GM19397 (cell line): ENCODE data around the gene FIGLA.

Source experiments
- ATAC-seq: cut with Tn5 transposase; IDR thresholded peaks from one replicate; pipeline ENCODE4 v1.9.1; 2021; ENCODE audit warnings: mild to moderate bottlenecking, moderate library complexity; ENCODE audit not compliant: unreplicated experiment

Gene FIGLA

DNA sequence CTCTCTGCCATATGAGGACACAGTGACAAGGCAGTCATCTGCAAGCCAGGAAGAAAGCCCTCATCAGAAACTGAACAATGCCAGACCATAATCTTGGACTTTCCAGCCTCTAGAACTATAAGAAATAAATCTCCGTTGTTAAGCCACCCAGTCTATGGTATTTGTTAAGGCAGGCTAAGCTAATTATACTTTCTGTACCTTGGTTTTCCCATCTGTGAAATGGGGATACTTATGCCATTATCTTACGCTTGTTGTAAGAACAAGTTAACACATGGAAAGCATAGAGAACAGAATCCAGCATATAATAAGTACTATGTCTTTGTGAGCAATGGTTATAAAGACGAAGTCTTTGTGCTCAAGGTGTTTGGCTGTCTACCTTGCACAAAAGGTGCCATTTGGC, 14.2 kb downstream of the FIGLA start:
- no peak for ATAC-seq

DNA sequence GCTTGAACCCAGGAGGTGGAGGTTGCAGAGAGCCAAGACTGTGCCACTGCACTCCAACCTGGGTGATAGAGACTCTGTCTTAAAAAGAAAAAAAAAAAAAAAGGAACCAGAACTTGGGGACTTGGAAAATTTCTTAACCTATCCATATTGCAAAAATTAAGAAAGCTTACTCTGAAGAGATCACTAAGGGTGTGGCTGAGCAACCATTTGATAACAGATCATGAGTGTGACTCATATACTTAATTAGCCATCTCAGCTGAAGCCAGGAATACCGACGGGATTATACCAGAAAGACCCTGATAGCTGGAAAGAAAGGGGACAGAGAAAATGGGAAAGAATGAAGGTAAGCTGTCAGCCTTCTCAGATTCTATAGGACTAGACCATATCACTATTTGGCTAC, 15.3 kb downstream of the FIGLA start:
- ATAC-seq, result no peak

DNA sequence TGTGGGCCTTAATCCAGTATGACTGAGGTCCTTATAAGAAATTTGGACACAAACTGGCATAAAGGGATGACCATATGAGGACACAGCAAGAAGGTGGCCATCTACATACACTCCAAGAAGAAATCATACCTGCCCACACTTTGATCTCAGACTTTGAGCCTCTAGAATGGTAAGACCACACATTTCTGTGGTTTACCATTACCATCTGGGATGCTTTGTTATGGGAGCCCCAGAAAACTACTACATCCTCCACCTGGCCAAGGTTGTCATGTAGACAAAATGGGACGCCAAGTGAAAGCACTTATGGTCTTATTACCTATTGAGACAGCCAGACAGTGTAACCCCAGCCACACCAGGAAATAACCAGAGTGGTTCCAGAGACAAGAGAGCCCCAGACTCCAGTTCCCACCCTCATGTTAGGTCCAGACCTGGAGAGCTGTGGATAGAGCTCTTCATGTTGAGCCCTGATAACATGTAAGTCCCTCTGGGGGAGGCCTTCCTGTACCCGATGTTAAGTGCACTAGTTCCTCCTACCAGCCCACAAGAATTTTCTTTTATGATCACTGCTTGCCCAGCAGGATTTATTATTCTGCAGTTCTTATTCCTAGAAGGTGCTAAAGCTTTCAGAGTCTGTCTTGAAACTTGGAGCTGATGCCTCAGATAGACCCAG, 17.8 kb downstream of the FIGLA start:
- ATAC-seq, result no peak

DNA sequence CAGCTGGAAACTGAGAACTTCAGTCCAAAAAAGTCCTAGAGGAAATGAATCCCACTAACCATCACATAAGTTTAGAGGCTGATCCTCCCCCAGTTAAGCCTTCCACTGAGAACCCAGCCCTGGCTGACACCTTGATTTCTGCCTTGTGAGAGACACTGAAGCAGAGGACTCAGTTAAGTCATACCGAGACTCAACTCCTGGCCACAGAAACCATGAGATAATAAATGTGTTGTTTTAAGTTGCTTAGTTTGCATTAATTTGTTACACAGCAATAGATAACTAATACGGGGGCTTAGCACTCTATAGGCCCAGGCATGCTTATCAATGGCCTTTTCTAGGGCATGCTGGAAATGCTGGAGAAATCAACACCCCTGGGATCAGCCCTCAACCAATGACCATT, 19.0 kb downstream of the FIGLA start:
- no peak for ATAC-seq

DNA sequence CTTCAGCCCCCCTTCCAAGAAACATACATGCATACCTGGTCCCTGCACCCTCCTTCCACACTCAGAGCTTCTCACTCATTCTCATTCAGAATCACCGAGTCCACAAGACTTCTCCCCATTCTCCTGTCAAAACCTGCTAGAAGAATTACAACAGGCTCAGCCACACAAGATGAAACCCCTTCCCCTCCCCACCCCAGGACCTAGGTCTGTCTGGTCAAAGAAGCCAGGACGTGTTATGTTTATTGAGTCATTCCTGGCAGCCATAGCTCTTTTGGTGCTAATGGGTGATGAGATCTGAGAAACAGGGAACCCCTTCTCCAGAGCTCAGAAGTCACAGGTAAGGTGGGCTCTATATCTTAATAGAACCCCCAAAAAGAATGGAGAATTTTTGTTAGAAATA, 21.0 kb downstream of the FIGLA start:
- ATAC-seq, result no peak

DNA sequence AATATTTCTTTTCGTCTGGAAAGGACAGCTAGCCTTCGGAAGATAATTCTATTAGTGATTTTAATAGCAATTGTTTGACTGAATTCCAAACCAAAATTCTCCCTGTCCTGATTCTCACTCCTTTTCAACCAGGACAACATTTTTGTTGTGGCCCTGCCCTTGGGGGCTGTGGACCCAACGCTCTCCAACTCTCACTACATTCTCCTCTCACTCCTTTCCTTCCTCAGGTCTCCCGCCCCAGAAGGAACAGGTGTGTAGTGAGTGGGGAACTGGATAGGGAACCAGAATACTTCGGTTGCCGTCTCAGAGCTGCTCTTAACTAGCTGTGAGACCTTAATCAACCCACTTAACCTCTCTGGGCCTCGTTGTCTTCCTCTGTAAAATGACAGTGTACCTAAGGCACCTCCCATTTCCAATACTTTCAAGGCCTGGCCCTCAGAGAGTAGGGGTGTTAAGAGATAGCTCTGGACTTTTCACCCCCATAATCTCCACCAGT, 21.8 kb downstream of the FIGLA start:
- no peak for ATAC-seq

DNA sequence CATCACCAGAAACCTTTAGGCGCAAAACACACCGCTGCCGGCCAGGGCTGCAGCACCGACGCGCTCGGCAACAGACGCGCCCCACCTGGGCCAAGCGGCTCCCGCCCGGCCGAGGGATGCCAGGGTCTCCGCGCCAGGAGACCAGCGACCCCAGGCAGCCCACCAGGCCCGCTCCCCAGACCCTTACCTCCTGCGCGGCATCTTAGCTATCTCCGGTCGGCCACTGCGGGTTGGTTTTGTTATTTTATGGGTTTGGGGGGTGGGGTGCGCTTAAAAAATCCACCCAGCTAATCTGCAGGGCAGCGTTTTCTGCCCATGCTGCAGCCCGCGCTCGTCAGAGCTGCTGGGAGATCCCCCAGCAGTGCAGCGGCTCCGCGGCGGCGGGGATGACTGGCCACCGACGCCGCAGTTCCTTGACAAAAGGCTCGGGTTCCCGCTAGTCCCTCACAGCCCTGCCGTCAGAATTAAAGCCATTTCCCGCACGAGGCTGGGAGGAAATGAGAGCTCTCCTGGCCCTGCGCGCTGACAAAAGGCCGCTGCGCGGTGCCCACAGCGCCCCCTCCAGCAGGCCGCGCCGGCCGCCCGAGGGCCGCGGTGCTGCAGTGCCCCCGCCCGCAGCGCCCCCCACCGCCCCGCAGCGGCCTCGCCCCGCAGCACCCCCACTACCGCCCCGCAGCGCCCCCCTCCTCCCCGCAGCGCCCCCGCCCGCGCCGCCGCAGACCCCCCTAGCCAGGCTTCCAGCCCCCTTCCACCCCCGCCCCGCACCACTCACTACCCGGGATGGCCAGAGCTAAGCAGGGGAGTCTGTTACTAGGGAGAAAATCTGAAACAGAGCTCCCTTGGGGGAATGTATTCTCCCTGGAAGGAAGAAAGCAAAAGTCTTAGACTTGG, 22.5 kb downstream of the FIGLA start, which contains the start of gene ADD2:
Gene ADD2, minus strand, starts transcription at position 502 of the 891 bp plus-strand sequence. CDS start 61,792 bp downstream, outside the sequence.
- ATAC-seq, result no peak

DNA sequence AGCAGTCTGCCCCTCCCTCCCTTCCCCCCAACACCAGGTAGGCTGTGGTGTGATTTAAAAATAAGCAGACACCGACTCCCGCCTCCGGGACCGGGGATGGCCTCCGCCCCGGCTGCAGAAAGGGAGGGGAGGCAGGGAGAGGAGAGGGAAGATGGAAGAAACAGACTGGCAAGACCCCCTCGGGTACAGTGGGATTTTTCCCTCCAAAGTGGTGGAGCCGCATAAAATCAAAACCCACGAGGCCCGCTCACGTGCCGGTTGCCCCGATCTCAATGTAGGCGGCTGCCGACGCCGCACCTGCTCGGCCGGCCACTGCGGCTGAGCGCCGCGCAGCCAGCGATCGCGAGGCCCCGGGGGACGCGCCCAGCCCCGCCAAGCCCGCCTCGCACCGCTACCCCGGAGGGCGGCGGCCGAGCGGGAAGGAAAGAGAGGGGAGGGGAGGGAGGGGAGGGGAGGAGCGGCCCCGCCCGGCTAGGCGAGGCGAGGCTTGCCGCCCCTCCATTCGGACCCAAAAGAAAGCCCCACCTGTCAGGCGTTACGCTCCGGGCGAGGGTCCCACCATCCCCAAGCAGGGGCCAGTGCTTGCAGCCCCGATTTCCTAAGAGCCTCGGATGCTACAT, 23.3 kb downstream of the FIGLA start:
- ATAC-seq, result no peak

DNA sequence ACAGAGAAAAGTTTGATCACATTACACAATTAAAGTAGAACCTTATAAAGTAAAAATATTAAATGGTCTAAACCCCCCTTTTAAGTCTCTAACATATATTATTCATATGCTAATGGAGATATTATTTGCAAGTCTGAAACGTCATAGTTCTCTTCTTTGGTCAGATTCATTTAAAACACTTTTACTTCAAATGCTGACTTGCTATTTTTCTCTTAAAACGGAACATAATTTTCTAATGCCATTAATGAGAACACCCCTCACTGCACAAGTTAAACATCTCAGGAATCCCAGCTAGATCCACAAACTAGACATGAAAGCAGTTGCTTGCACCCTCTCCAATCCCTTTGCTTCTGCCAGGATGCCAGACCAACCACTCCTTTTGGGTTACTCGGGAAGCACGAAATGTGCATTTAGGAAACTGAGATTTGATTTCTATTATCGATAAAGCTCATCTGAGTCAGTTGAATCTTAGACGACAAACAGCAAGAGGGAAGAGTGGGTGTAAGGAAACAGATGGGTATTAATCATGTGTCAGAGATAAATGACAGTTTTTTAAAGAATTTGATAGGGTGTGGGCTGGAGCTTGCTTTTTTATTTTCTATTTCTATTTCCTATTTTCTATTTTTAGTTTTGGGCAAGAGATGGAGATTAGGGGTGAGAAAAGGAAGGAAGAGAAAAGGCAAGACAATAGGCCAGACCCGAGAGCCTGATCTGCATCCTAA, 23.9 kb downstream of the FIGLA start:
- ATAC-seq, result no peak

DNA sequence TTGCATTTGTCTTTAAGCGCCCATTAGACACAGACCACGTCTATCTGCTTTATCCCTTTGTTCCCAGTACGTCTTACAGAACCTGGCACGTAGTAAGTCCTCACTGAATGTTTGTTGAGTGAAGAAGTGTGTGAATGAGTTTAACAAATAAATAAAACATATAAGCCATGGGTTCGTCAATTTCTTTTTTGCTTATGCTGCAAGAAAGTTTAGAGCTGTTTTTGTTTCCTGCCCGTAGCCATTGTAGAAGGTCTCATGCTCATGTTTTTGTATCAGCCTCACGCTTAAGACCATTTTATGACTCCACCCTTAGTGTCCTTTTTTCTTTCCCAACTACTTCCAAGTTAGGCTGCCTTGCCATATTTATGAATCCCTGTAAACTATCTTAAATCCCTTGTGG, 24.9 kb downstream of the FIGLA start:
- ATAC-seq, result no peak

DNA sequence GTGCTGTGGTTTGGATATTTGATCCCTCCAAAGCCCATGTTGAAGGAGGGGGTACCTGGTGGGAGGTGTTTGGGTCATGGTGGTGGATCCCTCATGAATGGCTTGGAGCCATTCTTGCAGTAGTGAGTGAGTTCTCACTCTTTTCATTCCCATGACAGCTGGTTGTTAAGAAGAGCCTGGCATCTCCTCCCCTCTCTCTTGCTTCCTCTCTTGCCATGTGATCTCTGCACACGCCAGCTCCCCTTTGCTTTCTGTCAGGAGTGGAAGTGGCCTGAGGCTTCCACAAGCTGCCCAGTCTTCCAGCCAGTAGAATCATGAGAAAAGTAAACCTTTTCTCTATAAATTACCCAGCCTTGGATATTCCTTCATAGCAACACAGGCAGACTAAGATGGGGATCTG, 31.0 kb downstream of the FIGLA start:
- ATAC-seq, result no peak

DNA sequence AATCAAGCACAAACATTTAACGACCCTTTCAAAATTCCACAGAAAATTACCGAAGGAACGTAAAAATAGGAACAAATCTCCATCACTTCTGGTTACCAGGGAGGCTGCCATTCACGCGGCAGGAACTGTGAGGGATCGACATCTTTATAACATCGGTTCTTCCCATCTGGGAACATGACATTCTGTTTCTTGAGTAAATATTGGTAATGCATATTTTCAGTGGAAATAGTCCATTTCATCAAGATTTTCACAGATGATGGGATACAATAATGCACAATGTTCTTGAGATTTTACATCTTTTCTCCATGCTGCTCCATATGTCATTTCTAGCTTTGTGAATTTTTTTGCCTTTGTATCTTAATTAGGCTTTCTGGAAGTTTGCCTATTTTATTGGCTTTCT, 32.5 kb downstream of the FIGLA start:
- ATAC-seq, result no peak

DNA sequence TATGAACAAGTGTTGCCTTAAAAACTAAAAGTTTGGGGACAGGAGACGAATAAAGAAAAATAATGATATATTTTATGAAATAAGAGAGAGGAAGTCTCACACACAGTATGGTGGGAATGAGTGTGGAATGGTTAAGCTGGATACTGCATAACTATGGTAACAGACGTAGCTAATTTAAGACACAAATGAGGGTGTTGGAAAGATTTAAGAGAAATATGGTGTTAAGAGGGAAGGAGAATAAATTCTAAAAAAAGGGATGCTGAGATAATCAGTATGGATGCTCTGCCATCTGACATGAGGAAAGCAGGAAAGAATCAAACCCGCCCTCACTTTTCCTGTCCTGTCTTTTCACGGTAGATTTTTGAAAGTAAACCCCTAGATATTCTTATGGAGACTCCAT, 33.1 kb downstream of the FIGLA start:
- ATAC-seq, result no peak

DNA sequence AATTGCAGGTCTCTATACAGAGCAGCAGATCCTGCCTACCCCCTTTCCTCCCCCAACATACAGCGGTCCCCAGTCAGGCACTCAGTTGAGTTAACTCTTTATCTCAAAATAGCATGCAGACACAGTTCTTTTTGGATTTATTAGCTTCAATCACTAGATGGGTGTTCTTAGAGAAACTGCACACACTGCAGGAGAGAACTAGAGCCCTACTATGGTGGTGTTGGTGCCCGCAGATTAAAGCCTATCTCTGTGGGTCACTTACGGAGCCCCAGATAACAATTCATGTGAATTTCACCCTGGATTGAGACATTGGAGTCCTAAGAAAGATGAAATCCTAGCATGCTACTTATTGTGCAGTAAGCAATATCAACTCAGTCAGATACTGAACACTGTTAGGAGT, 34.3 kb downstream of the FIGLA start:
- ATAC-seq, result no peak

DNA sequence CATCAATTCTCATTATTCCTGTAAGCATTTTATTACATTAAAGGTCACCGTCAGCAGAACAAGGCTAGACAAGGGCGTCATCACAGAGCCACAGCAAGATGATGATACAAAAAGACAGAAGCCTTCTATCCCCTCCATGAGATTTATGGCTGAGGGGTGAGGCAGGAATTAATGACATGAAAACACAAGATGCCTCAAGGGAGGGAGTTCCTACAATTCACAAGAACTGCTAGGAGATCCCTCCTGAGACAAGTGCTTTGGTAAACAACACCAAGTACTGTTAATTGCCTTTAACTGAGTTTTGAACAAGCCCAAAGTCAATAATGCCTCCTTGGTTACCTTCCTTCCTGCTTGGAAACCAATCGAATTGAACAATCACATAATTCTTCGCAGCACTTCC, 36.5 kb downstream of the FIGLA start:
- no peak for ATAC-seq

DNA sequence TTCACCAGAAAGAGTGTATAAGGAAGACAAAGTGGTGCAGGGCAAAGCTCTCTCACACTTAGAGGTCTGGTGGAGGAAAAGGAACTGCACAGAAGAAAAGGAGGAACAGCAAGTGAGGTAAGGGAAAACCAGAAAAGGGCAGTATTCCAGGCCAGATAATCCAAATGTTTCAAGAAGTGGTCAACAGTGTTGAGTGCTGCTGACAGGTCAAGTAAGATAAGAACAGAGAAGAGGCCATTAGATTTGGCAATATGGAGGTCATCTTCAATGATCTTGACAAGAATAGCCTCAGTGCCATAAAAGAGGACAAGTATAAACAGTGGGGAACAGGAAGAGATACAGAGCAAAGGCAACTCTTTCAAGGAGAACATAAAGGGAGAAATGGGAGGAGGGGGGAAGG, 37.4 kb downstream of the FIGLA start:
- ATAC-seq, result no peak

DNA sequence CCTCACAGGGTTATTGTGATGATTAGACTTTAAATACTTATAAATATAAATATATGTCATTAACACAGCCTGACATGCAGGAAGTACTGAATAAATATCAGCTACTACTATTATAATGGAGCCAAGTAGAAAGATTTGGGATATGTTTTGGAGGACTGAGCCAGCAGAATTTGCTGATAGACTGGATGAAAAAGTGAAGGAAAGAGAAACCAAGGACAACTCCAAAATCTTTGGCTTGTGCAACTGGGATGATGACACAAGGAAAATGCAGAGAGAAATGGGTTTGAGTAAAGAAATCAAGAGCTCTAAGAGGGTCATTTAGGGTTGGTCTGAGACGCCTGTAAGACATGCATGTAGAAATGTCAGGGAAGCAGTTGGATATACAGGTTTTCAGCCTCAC, 38.0 kb downstream of the FIGLA start:
- no peak for ATAC-seq

DNA sequence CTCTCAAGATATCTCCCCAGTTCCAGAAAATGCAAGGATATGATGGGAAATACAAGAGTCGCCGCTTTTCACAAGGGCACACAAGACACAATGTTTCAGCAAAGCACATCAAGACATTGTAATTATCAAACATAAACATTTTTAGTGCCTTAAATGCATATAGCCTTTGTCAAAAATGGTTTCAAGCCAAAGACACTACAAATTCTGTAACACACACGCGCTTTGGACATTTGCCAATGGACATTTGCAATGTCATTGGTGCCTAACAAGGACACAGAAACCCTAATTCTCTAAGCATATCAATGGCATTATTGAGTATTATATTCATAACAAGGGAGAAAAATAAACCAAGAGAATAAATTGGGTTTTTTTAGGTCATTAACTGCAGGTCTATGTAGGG, 38.6 kb downstream of the FIGLA start:
- no peak for ATAC-seq

DNA sequence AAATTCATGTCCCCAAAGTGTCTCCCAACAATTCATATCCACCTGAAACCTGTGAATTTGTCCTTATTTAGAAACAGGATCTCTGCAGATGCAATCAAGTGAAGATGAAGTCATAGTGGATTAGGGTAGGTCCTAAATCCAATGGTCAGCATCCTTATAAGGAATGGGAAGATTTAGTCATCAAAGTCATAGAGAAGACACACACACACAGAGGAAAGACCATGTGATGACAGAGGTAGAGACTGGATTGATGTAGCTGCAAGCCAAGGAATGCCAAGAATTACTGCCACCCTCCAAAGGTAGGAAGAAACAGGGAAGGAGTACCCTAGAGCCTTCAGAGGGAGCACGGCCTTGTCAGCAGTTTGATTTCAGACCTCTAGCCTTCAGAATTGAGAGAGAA, 40.1 kb downstream of the FIGLA start:
- ATAC-seq, result no peak

DNA sequence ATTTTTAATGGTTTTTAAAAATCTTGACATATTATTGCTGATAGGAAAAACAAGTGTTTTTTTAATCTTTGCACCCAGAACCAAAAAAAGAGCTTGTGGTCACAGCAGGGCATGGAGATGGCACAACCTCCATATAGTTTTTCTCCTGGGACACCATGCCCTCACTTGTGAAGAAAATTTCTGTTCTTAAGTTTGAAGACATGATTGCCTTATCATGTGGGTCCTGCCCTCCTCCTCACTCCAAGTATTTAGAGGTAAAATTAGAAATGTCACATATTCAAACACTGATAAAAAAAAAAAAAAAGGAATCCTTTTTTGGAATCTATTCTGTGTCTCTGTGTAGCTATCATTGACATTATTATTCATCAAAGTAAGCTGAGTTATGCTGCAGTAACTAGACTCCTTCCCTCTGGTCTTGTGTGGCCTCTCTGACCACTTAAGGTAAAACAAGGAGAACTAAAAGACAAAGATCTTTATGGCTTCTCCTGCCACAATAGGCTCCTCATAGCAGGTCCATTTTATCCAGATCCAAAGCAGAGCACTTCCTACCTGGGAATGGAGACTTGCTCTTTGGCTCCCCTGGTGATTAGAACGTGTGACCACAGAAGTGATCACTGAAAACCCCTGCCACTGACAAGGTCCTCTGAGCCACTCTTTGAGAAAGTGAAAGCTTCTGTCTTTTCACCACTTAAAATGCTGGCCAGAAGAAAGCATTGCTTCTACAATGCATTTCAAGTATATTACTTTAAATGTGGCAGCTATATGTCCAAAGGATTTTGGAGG, 42.2 kb downstream of the FIGLA start:
- no peak for ATAC-seq
